Measurements from ENCODE around the gene CACNA1I. TPM values are rescaled to one million over a fixed set of nuclear protein-coding genes. Genes with fewer than 3 reads are reported as not detected.

Gene CACNA1I
- total and polyA plus RNA-seq, 2 donors (not counting 3 experiments of a cell fraction or from before 2014, with no cell fraction given), result not detected

GRCh38 chr22:39724857-39725256, 154.3 kb downstream of the CACNA1I start:
- no peaks in the 10 kb centered on the region for H3K9me1 ChIP-seq (replicated peaks; ENCODE audit: control insufficient read depth, extremely low read depth, insufficient read depth, low read length)
- dilution Hi-C loops (cut with MboI; ENCODE audit: extremely low pct_ligation_motif_present, low sequenced_read_pairs) (no loop called here), intact Hi-C loops (cut with micrococcal nuclease) (no loop called here)
- H3K79me2 ChIP-seq (ENCODE audit: control insufficient read depth, insufficient read depth, low read length), result no peaks in the 10 kb centered on the region
- H3K9ac ChIP-seq (replicated peaks; ENCODE audit: extremely low read depth, insufficient read depth, low read length), result no peak overlapping the region
- H3K36me3 ChIP-seq (ENCODE audit: control insufficient read depth in 2 of 2, extremely low read depth in 1 of 2, insufficient read depth in 2 of 2, low read length in 2 of 2), result no peaks in the 10 kb centered on the region
- no peak overlapping the region for H2AFZ ChIP-seq (ENCODE audit: low read depth, low read length)
- DNase-seq (ENCODE audit: low read depth, low spot score), result no peak
- no peaks in the 10 kb centered on the region for H3K4me1 ChIP-seq (ENCODE audit: control insufficient read depth, extremely low read depth, insufficient read depth, low read length)
- ChIA-PET CTCF (interaction anchor here (0.8 kb wide), 1 partner anchor 10 kb away, joined by 3 read pairs; no protein-coding TSS in a partner anchor), POLR2A (no interaction called here)
- no peak overlapping the region for H3K27ac ChIP-seq (ENCODE audit: insufficient read depth, low read depth, low read length)
- peaks cover 4 to 5% of the 10 kb centered on the region in 2 experiments for H3K27me3 ChIP-seq (ENCODE audit: control insufficient read depth in 2 of 2, insufficient read depth in 2 of 2, low read length in 2 of 2)
- FAIRE-seq, result no peak
- BruUV-seq (replicated peaks), result no TSS peak
- no peak overlapping the region for H3K4me2 ChIP-seq (ENCODE audit: insufficient read depth, low read length)
- TF ChIP-seq FOS (IDR thresholded peaks at IDR 0.05; ENCODE audit: borderline replicate concordance, insufficient read depth, low read length) (no peak), MYC (IDR thresholded peaks at IDR 0.05; ENCODE audit: low read depth, low read length) (no peak), CTCF (IDR thresholded peaks at IDR 0.05; ENCODE audit: extremely low read depth in 1 of 2, insufficient read depth in 1 of 2, low read depth in 1 of 2, low read length in 2 of 2) (no peak), JUN (IDR thresholded peaks at IDR 0.05; ENCODE audit: borderline replicate concordance, insufficient read depth, insufficient read length, low read depth) (no peak), GATA2 (IDR thresholded peaks at IDR 0.05; ENCODE audit: insufficient read depth, insufficient read length, low read depth, low read length) (no peak), POLR2AphosphoS5 (IDR thresholded peaks at IDR 0.05; ENCODE audit: insufficient read depth, low read depth, low read length) (no peak), POLR2A (IDR thresholded peaks at IDR 0.05; ENCODE audit: low read depth, low read length) (no peak), MAX (IDR thresholded peaks at IDR 0.05; ENCODE audit: insufficient read depth, insufficient read length) (no peak), EZH2 (IDR thresholded peaks at IDR 0.05; ENCODE audit: borderline replicate concordance, low read depth, low read length, severe bottlenecking) (no peak)
- H3K9me3 ChIP-seq (replicated peaks; ENCODE audit: control insufficient read depth, insufficient read depth, low read length), result no peaks in the 10 kb centered on the region
- H4K20me1 ChIP-seq (replicated peaks; ENCODE audit: control insufficient read depth, extremely low read depth, insufficient read depth, low read length), result no peaks in the 10 kb centered on the region
- H3K4me3 ChIP-seq (replicated peaks in 1 of 3; ENCODE audit: insufficient read depth in 1 of 3, low read depth in 1 of 3, low read length in 3 of 3), result no peak overlapping the region
